HepG2 (cell line): ENCODE measurements around the gene SRF.

Experiments
- CEBPB ChIP-seq: IDR thresholded peaks from 2 replicates; pipeline ENCODE4 v1.6.1; 2011; ENCODE audit warnings: low read depth, low read length, improper control_type of control experiment, borderline replicate concordance
- FOSL2 ChIP-seq: sonication (generic); formaldehyde crosslinking; IDR thresholded peaks from 2 replicates; pipeline ENCODE4 v1.4.0; 2020; ENCODE audit warnings: missing genetic modification reagents
- MEIS1 ChIP-seq: sonication (generic); formaldehyde crosslinking; IDR thresholded peaks from 2 replicates; pipeline ENCODE4 v1.9.0; 2021; ENCODE audit warnings: mild to moderate bottlenecking, missing genetic modification reagents, moderate library complexity, borderline replicate concordance
- NFKB2 ChIP-seq: sonication (generic); formaldehyde crosslinking; IDR thresholded peaks from 2 replicates; pipeline ENCODE4 v1.4.0; 2020; ENCODE audit warnings: missing genetic modification reagents, borderline replicate concordance
- SATB2 ChIP-seq: sonication (generic); formaldehyde crosslinking; IDR thresholded peaks from 2 replicates; pipeline ENCODE4 v1.5.0; 2020; ENCODE audit warnings: missing genetic modification reagents

GRCh38 chr6:43123461-43124314 is 47.4 kb upstream of the SRF start:
- TF ChIP-seq NFKB2 (CRISPR knock-in tag) (no peak), MEIS1 (no peak), CEBPB (no peak), SATB2 (CRISPR knock-in tag) (no peak), FOSL2 (CRISPR knock-in tag) (no peak)
